Measurements from ENCODE around the gene MANEA.

GRCh38 chr6:95546148-95546547 is 31.2 kb upstream of the MANEA start:
- no peak for TF ChIP-seq CTCF (IDR thresholded peaks at IDR 0.05; ENCODE audit: control extremely low read depth in 1 of 3, insufficient read depth in 1 of 3, low read depth in 1 of 3, low read length in 3 of 3)
- TF ChIP-seq EGR1 (IDR thresholded peaks at IDR 0.05; ENCODE audit: borderline replicate concordance, low read depth, low read length) = no peak
- TF ChIP-seq EZH2 (IDR thresholded peaks at IDR 0.05; ENCODE audit: low read depth, low read length, severe bottlenecking) = no peak
- TF ChIP-seq CEBPB (IDR thresholded peaks at IDR 0.05; ENCODE audit: low read depth, low read length) = no peak
